ENCODE measurements around the gene GALNT2. TPM values are rescaled to one million over a fixed set of nuclear protein-coding genes. Genes with fewer than 3 reads are reported as not detected.

Gene GALNT2
- total RNA-seq, 1 donor from 2014 or later: 60.7 TPM

DNA sequence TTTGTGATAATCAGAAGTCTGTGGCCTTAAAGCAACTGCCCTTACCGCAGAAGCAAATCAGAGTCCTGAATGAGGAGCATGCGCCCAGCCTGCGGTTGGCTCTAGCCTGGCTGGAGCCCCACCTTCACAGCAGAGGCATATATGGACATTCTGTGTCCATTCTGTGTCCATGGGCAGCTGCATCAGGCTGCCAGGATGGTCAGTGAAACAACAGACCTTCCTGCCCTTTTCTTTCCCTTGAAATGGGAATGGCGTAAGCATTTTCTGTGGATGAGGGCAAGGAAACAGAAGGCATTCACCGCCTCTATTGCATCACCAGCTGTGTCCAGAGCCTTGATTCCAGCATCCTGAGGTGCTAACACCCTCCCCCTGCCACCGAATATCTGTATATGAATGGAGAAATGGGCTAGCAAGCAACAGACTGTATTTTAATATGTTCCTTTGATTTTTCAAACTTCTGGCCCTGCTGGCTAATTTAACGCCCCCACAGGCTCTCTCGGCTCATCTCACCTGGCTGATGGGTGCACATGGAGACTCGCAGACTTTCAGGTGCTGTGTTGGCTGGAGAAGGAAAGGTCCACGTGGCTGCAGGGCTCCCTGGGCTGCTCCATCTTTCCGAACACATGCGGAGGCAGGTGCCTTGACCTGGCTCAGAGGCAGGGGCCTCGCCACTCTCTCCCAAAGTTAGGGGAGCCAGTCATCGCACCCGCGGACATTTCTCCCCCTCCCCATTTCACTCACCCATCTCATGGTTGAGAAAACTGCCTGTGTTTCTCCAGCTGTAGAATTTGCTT is 159.2 kb downstream of the GALNT2 start:
- no peak for DNase-seq (ENCODE audit: low read depth)
- H3K36me3 ChIP-seq (ENCODE audit: control insufficient read depth, insufficient read depth, low read length): no peaks in the 10 kb centered on the region
- H3K4me3 ChIP-seq (ENCODE audit: low read depth, low read length): no peak overlapping the region
- no peaks in the 10 kb centered on the region for H3K27me3 ChIP-seq (ENCODE audit: control insufficient read depth, insufficient read depth, low read length)
- TF ChIP-seq, protein P1, sequence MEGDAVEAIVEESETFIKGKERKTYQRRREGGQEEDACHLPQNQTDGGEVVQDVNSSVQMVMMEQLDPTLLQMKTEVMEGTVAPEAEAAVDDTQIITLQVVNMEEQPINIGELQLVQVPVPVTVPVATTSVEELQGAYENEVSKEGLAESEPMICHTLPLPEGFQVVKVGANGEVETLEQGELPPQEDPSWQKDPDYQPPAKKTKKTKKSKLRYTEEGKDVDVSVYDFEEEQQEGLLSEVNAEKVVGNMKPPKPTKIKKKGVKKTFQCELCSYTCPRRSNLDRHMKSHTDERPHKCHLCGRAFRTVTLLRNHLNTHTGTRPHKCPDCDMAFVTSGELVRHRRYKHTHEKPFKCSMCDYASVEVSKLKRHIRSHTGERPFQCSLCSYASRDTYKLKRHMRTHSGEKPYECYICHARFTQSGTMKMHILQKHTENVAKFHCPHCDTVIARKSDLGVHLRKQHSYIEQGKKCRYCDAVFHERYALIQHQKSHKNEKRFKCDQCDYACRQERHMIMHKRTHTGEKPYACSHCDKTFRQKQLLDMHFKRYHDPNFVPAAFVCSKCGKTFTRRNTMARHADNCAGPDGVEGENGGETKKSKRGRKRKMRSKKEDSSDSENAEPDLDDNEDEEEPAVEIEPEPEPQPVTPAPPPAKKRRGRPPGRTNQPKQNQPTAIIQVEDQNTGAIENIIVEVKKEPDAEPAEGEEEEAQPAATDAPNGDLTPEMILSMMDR (IDR thresholded peaks at IDR 0.05; ENCODE audit: insufficient read depth, low read length, poor library complexity, severe bottlenecking): no peak

DNA sequence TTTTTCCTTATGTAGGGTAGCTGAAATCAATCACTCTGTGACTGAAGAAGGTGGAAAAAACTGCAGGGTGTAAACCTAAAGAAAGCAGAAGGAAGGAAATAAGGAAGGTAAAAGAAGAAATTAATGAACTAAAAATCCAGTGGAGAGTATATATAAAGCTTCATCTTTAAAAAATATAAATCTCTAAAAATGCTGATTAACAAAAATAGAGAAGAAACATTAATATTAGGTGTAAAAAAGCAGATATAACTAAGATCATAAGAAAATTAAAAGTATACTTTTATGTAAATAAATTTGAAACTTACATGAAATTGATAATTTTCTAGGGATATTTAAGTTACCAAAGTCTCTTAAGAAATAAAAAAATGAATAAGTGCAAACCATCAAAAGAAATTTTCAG is 159.8 kb downstream of the GALNT2 start:
- Histone ChIP-seq H3K4me3 (ENCODE audit: low read depth, low read length) (no peak overlapping the region), H3K36me3 (ENCODE audit: control insufficient read depth, insufficient read depth, low read length) (no peaks in the 10 kb centered on the region), H3K27me3 (ENCODE audit: control insufficient read depth, insufficient read depth, low read length) (no peaks in the 10 kb centered on the region)
- TF ChIP-seq, protein P1 (IDR thresholded peaks at IDR 0.05; ENCODE audit: insufficient read depth, low read length, poor library complexity, severe bottlenecking): no peak
- DNase-seq (ENCODE audit: low read depth): no peak

DNA sequence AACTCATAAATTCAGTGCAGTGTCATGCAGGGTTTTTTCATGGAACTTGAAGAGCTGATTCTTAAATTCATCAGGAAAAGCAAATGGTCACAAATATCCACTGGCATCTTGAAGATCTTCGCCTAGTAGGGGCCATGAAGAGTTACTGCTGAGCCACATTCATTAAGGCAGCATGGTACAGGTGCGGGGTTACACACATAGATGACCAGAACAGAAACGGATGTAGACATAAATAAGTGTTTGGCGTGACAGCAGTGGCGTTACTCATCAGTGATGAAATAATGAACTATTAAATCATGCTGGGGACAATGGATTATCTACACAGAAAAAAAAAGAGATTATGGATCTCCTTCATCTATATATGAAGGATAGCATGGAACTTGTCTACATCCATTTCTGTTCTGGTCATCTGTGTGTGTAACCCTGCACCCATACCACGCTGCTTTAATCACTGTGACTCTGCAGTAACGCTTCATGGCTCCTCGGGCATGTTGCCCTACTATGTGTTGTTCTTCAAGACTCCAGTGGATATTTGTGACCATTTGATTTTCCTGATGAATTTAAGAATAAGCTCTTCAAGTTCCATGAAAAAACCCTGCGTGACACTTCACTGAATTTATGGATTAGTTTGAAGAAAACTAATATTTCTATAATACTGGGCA is 161.3 kb downstream of the GALNT2 start:
- Histone ChIP-seq H3K4me3 (ENCODE audit: low read depth, low read length) (no peak overlapping the region), H3K36me3 (ENCODE audit: control insufficient read depth, insufficient read depth, low read length) (no peaks in the 10 kb centered on the region), H3K27me3 (ENCODE audit: control insufficient read depth, insufficient read depth, low read length) (no peaks in the 10 kb centered on the region)
- DNase-seq (ENCODE audit: low read depth): no peak
- TF ChIP-seq, protein P1 (IDR thresholded peaks at IDR 0.05; ENCODE audit: insufficient read depth, low read length, poor library complexity, severe bottlenecking): no peak

DNA sequence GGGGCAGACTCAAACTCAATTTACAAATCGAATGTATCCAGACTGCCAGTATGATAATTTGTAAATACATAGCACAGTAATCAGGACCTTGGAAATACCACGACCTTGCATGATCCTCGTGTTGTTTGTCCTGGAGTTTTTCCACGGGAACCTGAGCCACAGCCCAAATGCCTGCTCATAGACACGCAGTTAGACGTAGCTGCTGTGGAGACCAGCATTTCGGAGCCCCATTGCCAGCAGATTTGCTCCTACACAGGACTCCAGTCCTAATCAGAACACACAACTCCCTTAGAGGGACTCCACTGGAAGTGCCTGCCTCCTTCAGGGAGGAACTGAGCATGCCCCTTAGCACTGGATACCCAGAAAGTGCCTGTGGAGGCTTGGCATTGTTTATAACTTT is 163.2 kb downstream of the GALNT2 start:
- Histone ChIP-seq H3K27me3 (ENCODE audit: control insufficient read depth, insufficient read depth, low read length) (no peaks in the 10 kb centered on the region), H3K4me3 (ENCODE audit: low read depth, low read length) (no peak overlapping the region), H3K36me3 (ENCODE audit: control insufficient read depth, insufficient read depth, low read length) (no peaks in the 10 kb centered on the region)
- no peak for DNase-seq (ENCODE audit: low read depth)
- TF ChIP-seq, protein P1 (IDR thresholded peaks at IDR 0.05; ENCODE audit: insufficient read depth, low read length, poor library complexity, severe bottlenecking): no peak

DNA sequence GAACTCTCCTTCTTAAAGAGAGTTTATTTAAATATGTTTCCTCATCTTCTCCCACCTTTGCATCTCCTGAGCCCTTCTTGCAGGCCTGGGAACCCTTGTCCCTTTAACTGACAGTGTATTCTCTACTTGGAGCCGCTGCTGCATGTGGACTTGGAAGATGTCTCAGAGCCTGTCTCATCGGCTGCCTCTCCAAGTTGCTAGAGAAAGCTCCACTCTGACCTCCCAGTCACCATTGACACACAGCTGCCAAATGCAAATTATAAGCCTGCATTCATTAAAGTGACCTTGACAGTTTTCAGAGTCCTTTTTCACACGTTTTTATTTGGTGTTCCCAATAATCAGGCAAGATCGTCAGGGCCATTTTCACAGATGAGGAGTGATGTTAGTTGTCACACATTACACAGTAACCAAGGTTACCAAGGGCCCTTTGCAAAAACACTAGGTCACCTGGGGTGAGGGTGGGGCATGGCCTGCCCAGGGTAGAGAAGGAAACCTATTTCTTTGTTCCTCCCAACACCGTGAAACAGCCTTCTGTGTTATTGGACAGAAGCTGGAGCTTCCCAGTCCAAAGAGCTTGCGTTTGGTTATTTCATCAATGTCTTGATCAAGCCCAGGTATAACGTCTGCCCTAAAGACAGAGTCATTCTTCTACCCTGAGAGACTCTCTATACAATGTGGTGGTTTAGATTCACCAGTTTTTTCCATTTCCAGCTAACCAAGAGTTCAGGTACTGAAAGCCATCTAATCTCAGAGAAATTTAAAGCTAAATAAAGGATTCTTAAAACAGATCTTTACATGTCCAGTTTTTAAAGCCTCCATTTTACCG is 164.1 kb downstream of the GALNT2 start:
- TF ChIP-seq, protein P1 (IDR thresholded peaks at IDR 0.05; ENCODE audit: insufficient read depth, low read length, poor library complexity, severe bottlenecking): no peak
- no peak for DNase-seq (ENCODE audit: low read depth)
- Histone ChIP-seq H3K4me3 (ENCODE audit: low read depth, low read length) (no peak overlapping the region), H3K36me3 (ENCODE audit: control insufficient read depth, insufficient read depth, low read length) (no peaks in the 10 kb centered on the region), H3K27me3 (ENCODE audit: control insufficient read depth, insufficient read depth, low read length) (no peaks in the 10 kb centered on the region)

Measured in kidney epithelial cell (primary cell).